SK-N-SH (cell line): ENCODE data around the gene BTN1A1. TPM values are rescaled to one million over a fixed set of nuclear protein-coding genes. Genes with fewer than 3 reads are reported as not detected.

Experiments used
- CTCF ChIA-PET: fragments of 300-600, 350-600 bp; formaldehyde crosslinking; extraction: SDS; loops from one replicate; lab custom pipeline; 2021; lab: Yijun Ruan, JAX
- POLR2A ChIA-PET: fragments of 350-600 bp; sonication (Branson Sonifier 250); formaldehyde crosslinking; extraction: SDS; loops from one replicate; lab custom pipeline; 2020; ENCODE audit warnings: antibody characterized with exemption, inconsistent platforms; lab: Yijun Ruan, JAX
- DNase-seq: peaks from one replicate; pipeline ENCODE4 v3.0.0; 2012
- H2AFZ ChIP-seq: fragments of 200-600 bp; sonication (generic); 2 replicates; pipeline ENCODE4 v1.8.1; 2016; ENCODE audit warnings: antibody characterized with exemption, mild to moderate bottlenecking, low read depth
- H3F3A ChIP-seq: fragments of 200-600 bp; sonication (generic); replicated peaks from 2 replicates; pipeline ENCODE3; 2016; ENCODE audit warnings: antibody characterized with exemption, mild to moderate bottlenecking; ENCODE audit not compliant: insufficient read depth
- H3K27ac ChIP-seq, 2 experiments: fragments of 200-500 bp in 1 of 2; fragments of 200-600 bp in 1 of 2; sonication (Bioruptor generic) in 1 of 2; sonication (generic), shearing (Covaris generic) in 1 of 2; 2 replicates each; pipeline versions ENCODE4 v1.5.1 to v1.6.1; 2014 to 2016; ENCODE audit warnings: low read depth in 2 of 2, inconsistent platforms in 1 of 2, low read length in 1 of 2, mild to moderate bottlenecking in 1 of 2, mixed read lengths in 1 of 2
- H3K27me3 ChIP-seq: fragments of 200-600 bp; sonication (generic), shearing (Covaris generic); 2 replicates; pipeline ENCODE4 v1.6.1; 2016; ENCODE audit warnings: mixed run types; ENCODE audit not compliant: insufficient read depth
- H3K36me3 ChIP-seq, 2 experiments: fragments of 200-500 bp in 1 of 2; fragments of 200-600 bp in 1 of 2; sonication (Bioruptor generic) in 1 of 2; sonication (generic) in 1 of 2; replicated peaks in 1 of 2; 2 replicates each; pipeline versions ENCODE3 to v1.5.1; 2014 to 2016; ENCODE audit warnings: low read length in 1 of 2, mild to moderate bottlenecking in 1 of 2; ENCODE audit not compliant: insufficient read depth in 2 of 2, control insufficient read depth in 1 of 2
- H3K4me1 ChIP-seq, 2 experiments: fragments of 200-500 bp in 1 of 2; fragments of 200-600 bp in 1 of 2; sonication (Bioruptor generic) in 1 of 2; sonication (generic), shearing (Covaris generic) in 1 of 2; 2 replicates each; pipeline versions ENCODE4 v1.5.1 to v1.6.1; 2014 to 2016; ENCODE audit warnings: low read depth in 1 of 2, low read length in 1 of 2, mixed run types in 1 of 2; ENCODE audit not compliant: insufficient read depth in 2 of 2, control insufficient read depth in 1 of 2
- H3K4me2 ChIP-seq: fragments of 200-600 bp; sonication (generic), shearing (Covaris generic); 2 replicates; pipeline ENCODE4 v1.6.1; 2017; ENCODE audit warnings: mixed run types
- H3K4me3 ChIP-seq, 2 experiments: fragments of 200-500 bp in 1 of 2; fragments of 200-600 bp in 1 of 2; sonication (Bioruptor generic) in 1 of 2; sonication (generic), shearing (Covaris generic) in 1 of 2; 2 replicates each; pipeline versions ENCODE4 v1.5.1 to v1.8.1; 2014 to 2016; ENCODE audit warnings: low read depth in 2 of 2, inconsistent platforms in 1 of 2, low read length in 1 of 2, mild to moderate bottlenecking in 1 of 2, mixed read lengths in 1 of 2, moderate library complexity in 1 of 2
- H3K79me2 ChIP-seq: fragments of 200-600 bp; sonication (generic); 2 replicates; pipeline ENCODE4 v1.8.1; 2017; ENCODE audit warnings: mild to moderate bottlenecking; ENCODE audit not compliant: insufficient read depth
- H3K9ac ChIP-seq: fragments of 200-600 bp; sonication (generic); 2 replicates; pipeline ENCODE4 v1.6.1; 2017; ENCODE audit warnings: mixed run types
- H3K9me2 ChIP-seq: fragments of 200-600 bp; sonication (generic); 2 replicates; pipeline ENCODE4 v1.6.1; 2017; ENCODE audit warnings: mixed run types
- H3K9me3 ChIP-seq: fragments of 200-600 bp; sonication (generic); 2 replicates; pipeline ENCODE4 v1.6.1; 2017; ENCODE audit warnings: mixed run types, mild to moderate bottlenecking, moderate library complexity
- H4K20me1 ChIP-seq: fragments of 200-600 bp; sonication (generic); 2 replicates; pipeline ENCODE4 v1.6.1; 2017; ENCODE audit warnings: mild to moderate bottlenecking, mixed run types; ENCODE audit not compliant: insufficient read depth
- CHD2 ChIP-seq: fragments of 150-350 bp; IDR thresholded peaks from 2 replicates; pipeline ENCODE4 v1.6.1; 2018; ENCODE audit warnings: low read length; ENCODE audit not compliant: partially characterized antibody
- ELF1 ChIP-seq: IDR thresholded peaks from 2 replicates; pipeline ENCODE4 v1.4.0; 2012
- EP300 ChIP-seq, 2 experiments: IDR thresholded peaks; 2 replicates each; pipeline versions ENCODE4 v1.4.0 to v1.6.1; 2012; ENCODE audit warnings: borderline replicate concordance in 1 of 2, low read depth in 1 of 2, low read length in 1 of 2
- FOSL2 ChIP-seq: IDR thresholded peaks from 2 replicates; pipeline ENCODE4 v1.4.0; 2012; ENCODE audit warnings: low read depth, mild to moderate bottlenecking, moderate library complexity, borderline replicate concordance
- FOXJ3 ChIP-seq: sonication (generic); formaldehyde crosslinking; IDR thresholded peaks from 2 replicates; pipeline ENCODE4 v1.5.1; 2020; ENCODE audit warnings: mild to moderate bottlenecking, missing genetic modification reagents
- FOXM1 ChIP-seq: IDR thresholded peaks from 2 replicates; pipeline ENCODE4 v1.4.0; 2012; ENCODE audit warnings: low read depth, mild to moderate bottlenecking
- GATA2 ChIP-seq: sonication (generic); formaldehyde crosslinking; IDR thresholded peaks from 2 replicates; pipeline ENCODE4 v1.5.0; 2020; ENCODE audit warnings: mild to moderate bottlenecking, missing genetic modification reagents
- JUND ChIP-seq: IDR thresholded peaks from 2 replicates; pipeline ENCODE4 v1.4.0; 2012
- MEF2A ChIP-seq: IDR thresholded peaks from 2 replicates; pipeline ENCODE4 v1.4.0; 2012; ENCODE audit warnings: low read depth, borderline replicate concordance
- MXI1 ChIP-seq: IDR thresholded peaks from 2 replicates; pipeline ENCODE4 v1.6.1; 2012; ENCODE audit warnings: mild to moderate bottlenecking, low read depth, low read length, improper control_type of control experiment
- NFIC ChIP-seq: IDR thresholded peaks from 2 replicates; pipeline ENCODE4 v1.4.0; 2012; ENCODE audit warnings: borderline replicate concordance
- POLR2AphosphoS5 ChIP-seq: IDR thresholded peaks from 2 replicates; pipeline ENCODE4 v1.6.1; 2012; ENCODE audit warnings: low read depth, low read length
- RAD21 ChIP-seq: IDR thresholded peaks from 2 replicates; pipeline ENCODE4 v1.6.1; 2012; ENCODE audit warnings: mild to moderate bottlenecking, low read length
- RCOR1 ChIP-seq: fragments of 150-350 bp; IDR thresholded peaks from 2 replicates; pipeline ENCODE4 v1.6.1; 2017; ENCODE audit warnings: antibody characterized with exemption, low read length
- RFX5 ChIP-seq: IDR thresholded peaks from 2 replicates; pipeline ENCODE4 v1.6.1; 2012; ENCODE audit warnings: mild to moderate bottlenecking, improper control_type of control experiment, low read length
- RXRA ChIP-seq: IDR thresholded peaks from 2 replicates; pipeline ENCODE4 v1.4.0; 2012; ENCODE audit warnings: low read depth, mild to moderate bottlenecking, borderline replicate concordance
- SIN3A ChIP-seq: IDR thresholded peaks from 2 replicates; pipeline ENCODE4 v1.6.1; 2012; ENCODE audit warnings: low read depth, mild to moderate bottlenecking, low read length, moderate library complexity, borderline replicate concordance
- TAF1 ChIP-seq: IDR thresholded peaks from 2 replicates; pipeline ENCODE4 v1.6.1; 2012; ENCODE audit warnings: low read depth, mild to moderate bottlenecking, low read length, moderate library complexity, borderline replicate concordance
- TEAD4 ChIP-seq: IDR thresholded peaks from 2 replicates; pipeline ENCODE4 v1.4.0; 2012; ENCODE audit warnings: mild to moderate bottlenecking, borderline replicate concordance; ENCODE audit not compliant: insufficient read depth
- YY1 ChIP-seq: IDR thresholded peaks from 2 replicates; pipeline ENCODE4 v1.4.0; 2012; ENCODE audit warnings: low read depth, mild to moderate bottlenecking
- WGBS: methylation state at CpG from one replicate; pipeline ENCODE4 v1.1.6; 2017; ENCODE audit warnings: low lambda C conversion rate; 5-methylcytosine and 5-hydroxymethylcytosine counted together
- polyA plus RNA-seq, 3 experiments: library from polyadenylated mRNA; depleted of rRNA; stranded (reverse); fragments of >200 nt; gene quantifications; 2 replicates each; pipeline ENCODE4 v1.2.3, GENCODE V29; 2012
- TF ChIP-seq, protein P1 (sequence below): IDR thresholded peaks from 2 replicates; pipeline ENCODE4 v1.4.0; 2012; ENCODE audit warnings: low read depth, borderline replicate concordance
- TF ChIP-seq, protein P2 (sequence below): fragments of 200-600 bp; sonication (generic); IDR thresholded peaks from 2 replicates; pipeline ENCODE4 v1.6.1; 2017; ENCODE audit warnings: antibody characterized with exemption, mild to moderate bottlenecking, moderate library complexity
- TF ChIP-seq, protein P3 (sequence below): fragments of 150-350 bp; IDR thresholded peaks from 2 replicates; pipeline ENCODE4 v1.6.1; 2017; ENCODE audit warnings: antibody characterized with exemption, low read length, low read depth, borderline replicate concordance
- TF ChIP-seq, protein P4 (sequence below): IDR thresholded peaks from 2 replicates; pipeline ENCODE4 v1.4.0; 2012; ENCODE audit warnings: low read depth
- TF ChIP-seq, protein P5 (sequence below): fragments of 150-350 bp; IDR thresholded peaks from 2 replicates; pipeline ENCODE4 v1.6.1; 2016; ENCODE audit warnings: mild to moderate bottlenecking, low read depth, low read length
- TF ChIP-seq, protein P6 (sequence below): IDR thresholded peaks from 2 replicates; pipeline ENCODE4; 2012

BTN1A1 gene
- polyA plus RNA-seq, 1 of the 3 experiments (the other 2 are of a cell fraction) = not detected

DNA sequence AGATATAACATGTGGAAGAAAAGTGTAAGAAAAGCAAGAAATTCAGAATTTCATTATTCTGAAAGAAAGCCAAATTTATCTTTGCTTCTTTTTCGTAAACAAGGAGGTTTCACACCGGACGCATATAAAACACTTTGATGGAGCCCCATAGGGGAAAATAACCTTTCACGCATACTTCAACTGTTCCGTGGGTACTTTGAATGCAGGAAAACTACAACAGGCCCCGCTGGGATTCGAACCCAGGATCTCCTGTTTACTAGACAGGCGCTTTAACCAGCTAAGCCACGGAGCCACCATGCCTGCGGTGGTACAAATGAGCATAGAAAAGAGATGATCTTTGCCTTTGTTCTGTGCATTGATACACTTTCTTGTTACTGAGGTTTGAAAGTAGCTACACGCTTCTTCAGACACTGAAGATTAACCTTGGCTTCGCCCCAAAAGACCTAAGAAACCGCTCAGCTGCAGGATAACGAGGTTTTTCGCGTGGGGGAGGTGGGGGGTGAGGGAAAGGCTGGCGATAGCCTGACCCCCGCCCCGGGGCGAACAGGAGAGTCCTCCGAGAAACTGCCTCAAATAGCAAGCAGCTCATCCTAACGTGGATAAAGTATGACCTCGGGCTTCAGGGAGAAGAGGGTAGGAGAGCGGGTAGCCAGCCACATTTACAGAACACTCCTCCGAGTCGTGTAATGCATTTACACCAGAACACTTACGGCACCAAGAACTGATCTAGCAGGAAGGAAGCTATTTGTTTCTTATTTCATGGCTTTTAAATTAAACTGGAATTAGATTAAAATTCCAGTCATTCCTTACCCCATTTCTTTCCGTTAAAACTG, 32.8 kb downstream of the BTN1A1 start:
- ChIA-PET CTCF (interaction anchor here (0.8 to 2.2 kb wide), 8 partner anchors 9 to 468 kb away, joined by 3 to 21 read pairs (median 4); partner anchors contain the start of gene BTN2A2), POLR2A (interaction anchor here (1.0 to 1.2 kb wide), 2 partner anchors 18 to 247 kb away, joined by 3 to 4 read pairs; a partner anchor contains a TSS)
- peaks cover 35% of the 10 kb centered on the region for H3F3A ChIP-seq
- H3K79me2 ChIP-seq = no peaks in the 10 kb centered on the region
- peak overlapping the region; percentile 64 to 90 for H3K27ac ChIP-seq
- no peaks in the 10 kb centered on the region for H3K27me3 ChIP-seq
- DNase-seq = peak; percentile 74
- WGBS = 2% methylated on average over 28 of the region's 28 CpGs
- H3K9me2 ChIP-seq = no peaks in the 10 kb centered on the region
- H3K36me3 ChIP-seq = no peaks in the 10 kb centered on the region
- no peaks in the 10 kb centered on the region for H4K20me1 ChIP-seq
- peak overlapping the region; percentile 69 to 78 for H3K4me3 ChIP-seq
- H3K4me1 ChIP-seq = peaks cover 11 to 14% of the 10 kb centered on the region in 2 experiments
- H2AFZ ChIP-seq = peak overlapping the region; percentile 88
- no peaks in the 10 kb centered on the region for H3K9me3 ChIP-seq
- peak overlapping the region; percentile 78 for H3K4me2 ChIP-seq
- peak overlapping the region; percentile 75 for H3K9ac ChIP-seq
- TF ChIP-seq RCOR1 (0 out of 2 replicates have a peak, but pooled peaks have one; percentile 55), JUND (no peak), FOXJ3 (CRISPR knock-in tag) (no peak), FOXM1 (no peak), FOSL2 (peak; percentile 80), SIN3A (no peak), ELF1 (no peak), MXI1 (no peak; the same call in 1 of the 2 replicates), TEAD4 (peak; percentile 92), RAD21 (no peak), RXRA (peak; percentile 48; the same call in 1 of the 2 replicates), POLR2AphosphoS5 (no peak; the same call in 1 of the 2 replicates), MEF2A (no peak), GATA2 (no peak), YY1 (peak; percentile 54; the same call in 1 of the 2 replicates), EP300 (IDR thresholded peaks at IDR 0.05; ENCODE audit: borderline replicate concordance in 1 of 2, low read depth in 1 of 2, low read length in 1 of 2) (peak in 1 of 2 experiments; percentile 24; a peak in 1 of 4 replicates), RFX5 (no peak; the same call in 1 of the 2 replicates), CHD2 (peak; percentile 73), TAF1 (0 out of 2 replicates have a peak, but pooled peaks have one; percentile 15), NFIC (peak; percentile 38; the same call in 1 of the 2 replicates)
- TF ChIP-seq, protein P1, sequence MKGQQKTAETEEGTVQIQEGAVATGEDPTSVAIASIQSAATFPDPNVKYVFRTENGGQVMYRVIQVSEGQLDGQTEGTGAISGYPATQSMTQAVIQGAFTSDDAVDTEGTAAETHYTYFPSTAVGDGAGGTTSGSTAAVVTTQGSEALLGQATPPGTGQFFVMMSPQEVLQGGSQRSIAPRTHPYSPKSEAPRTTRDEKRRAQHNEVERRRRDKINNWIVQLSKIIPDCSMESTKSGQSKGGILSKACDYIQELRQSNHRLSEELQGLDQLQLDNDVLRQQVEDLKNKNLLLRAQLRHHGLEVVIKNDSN = no peak
- TF ChIP-seq, protein P2, sequence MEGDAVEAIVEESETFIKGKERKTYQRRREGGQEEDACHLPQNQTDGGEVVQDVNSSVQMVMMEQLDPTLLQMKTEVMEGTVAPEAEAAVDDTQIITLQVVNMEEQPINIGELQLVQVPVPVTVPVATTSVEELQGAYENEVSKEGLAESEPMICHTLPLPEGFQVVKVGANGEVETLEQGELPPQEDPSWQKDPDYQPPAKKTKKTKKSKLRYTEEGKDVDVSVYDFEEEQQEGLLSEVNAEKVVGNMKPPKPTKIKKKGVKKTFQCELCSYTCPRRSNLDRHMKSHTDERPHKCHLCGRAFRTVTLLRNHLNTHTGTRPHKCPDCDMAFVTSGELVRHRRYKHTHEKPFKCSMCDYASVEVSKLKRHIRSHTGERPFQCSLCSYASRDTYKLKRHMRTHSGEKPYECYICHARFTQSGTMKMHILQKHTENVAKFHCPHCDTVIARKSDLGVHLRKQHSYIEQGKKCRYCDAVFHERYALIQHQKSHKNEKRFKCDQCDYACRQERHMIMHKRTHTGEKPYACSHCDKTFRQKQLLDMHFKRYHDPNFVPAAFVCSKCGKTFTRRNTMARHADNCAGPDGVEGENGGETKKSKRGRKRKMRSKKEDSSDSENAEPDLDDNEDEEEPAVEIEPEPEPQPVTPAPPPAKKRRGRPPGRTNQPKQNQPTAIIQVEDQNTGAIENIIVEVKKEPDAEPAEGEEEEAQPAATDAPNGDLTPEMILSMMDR = no peak
- TF ChIP-seq, protein P3, sequence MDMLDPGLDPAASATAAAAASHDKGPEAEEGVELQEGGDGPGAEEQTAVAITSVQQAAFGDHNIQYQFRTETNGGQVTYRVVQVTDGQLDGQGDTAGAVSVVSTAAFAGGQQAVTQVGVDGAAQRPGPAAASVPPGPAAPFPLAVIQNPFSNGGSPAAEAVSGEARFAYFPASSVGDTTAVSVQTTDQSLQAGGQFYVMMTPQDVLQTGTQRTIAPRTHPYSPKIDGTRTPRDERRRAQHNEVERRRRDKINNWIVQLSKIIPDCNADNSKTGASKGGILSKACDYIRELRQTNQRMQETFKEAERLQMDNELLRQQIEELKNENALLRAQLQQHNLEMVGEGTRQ = no peak
- TF ChIP-seq, protein P4, sequence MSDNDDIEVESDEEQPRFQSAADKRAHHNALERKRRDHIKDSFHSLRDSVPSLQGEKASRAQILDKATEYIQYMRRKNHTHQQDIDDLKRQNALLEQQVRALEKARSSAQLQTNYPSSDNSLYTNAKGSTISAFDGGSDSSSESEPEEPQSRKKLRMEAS = 0 out of 2 replicates have a peak, but pooled peaks have one; percentile 41
- TF ChIP-seq, protein P5, sequence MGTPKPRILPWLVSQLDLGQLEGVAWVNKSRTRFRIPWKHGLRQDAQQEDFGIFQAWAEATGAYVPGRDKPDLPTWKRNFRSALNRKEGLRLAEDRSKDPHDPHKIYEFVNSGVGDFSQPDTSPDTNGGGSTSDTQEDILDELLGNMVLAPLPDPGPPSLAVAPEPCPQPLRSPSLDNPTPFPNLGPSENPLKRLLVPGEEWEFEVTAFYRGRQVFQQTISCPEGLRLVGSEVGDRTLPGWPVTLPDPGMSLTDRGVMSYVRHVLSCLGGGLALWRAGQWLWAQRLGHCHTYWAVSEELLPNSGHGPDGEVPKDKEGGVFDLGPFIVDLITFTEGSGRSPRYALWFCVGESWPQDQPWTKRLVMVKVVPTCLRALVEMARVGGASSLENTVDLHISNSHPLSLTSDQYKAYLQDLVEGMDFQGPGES = no peak
- TF ChIP-seq, protein P6, sequence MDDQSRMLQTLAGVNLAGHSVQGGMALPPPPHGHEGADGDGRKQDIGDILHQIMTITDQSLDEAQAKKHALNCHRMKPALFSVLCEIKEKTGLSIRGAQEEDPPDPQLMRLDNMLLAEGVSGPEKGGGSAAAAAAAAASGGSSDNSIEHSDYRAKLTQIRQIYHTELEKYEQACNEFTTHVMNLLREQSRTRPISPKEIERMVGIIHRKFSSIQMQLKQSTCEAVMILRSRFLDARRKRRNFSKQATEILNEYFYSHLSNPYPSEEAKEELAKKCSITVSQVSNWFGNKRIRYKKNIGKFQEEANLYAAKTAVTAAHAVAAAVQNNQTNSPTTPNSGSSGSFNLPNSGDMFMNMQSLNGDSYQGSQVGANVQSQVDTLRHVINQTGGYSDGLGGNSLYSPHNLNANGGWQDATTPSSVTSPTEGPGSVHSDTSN = no peak
